IMR-90 (cell line): Measurements from ENCODE around the gene SIM2. TPM values are rescaled to one million over a fixed set of nuclear protein-coding genes. Genes with fewer than 3 reads are reported as not detected.

Experiments used
- ATAC-seq: fragments of 200-7000 bp; cut with Tn5 transposase; 2 replicates; pipeline ENCODE4 v1.9.1; 2020; ENCODE audit warnings: low read depth, mild to moderate bottlenecking, moderate library complexity
- BruUV-seq: library from RNA; stranded (reverse); fragments of 400-500 nt; replicated peaks from 2 replicates; lab custom pipeline; 2021; lab: Mats Ljungman, UMichigan
- CTCF ChIA-PET: fragments of 300-600 bp; formaldehyde crosslinking; extraction: SDS; loops from one replicate; lab custom pipeline; 2021; ENCODE audit warnings: antibody characterized with exemption; lab: Yijun Ruan, JAX
- POLR2A ChIA-PET: fragments of 300-600 bp; sonication (Branson Sonifier 250); formaldehyde crosslinking; loops from one replicate; lab custom pipeline; 2022; ENCODE audit warnings: antibody characterized with exemption; ENCODE audit not compliant: unreplicated experiment; lab: Charles Lee
- DNase-seq: peaks from one replicate; pipeline ENCODE4 v3.0.0; 2013
- H2AFZ ChIP-seq: replicated peaks from 2 replicates; pipeline ENCODE3; 2013; ENCODE audit warnings: low read length, mild to moderate bottlenecking; ENCODE audit not compliant: poor library complexity
- H2AK5ac ChIP-seq: 2 replicates; pipeline ENCODE4 v1.6.1; 2013; ENCODE audit warnings: low read depth, low read length, inconsistent platforms
- H2AK9ac ChIP-seq: replicated peaks from 2 replicates; pipeline ENCODE3; 2013; ENCODE audit warnings: mild to moderate bottlenecking, low read depth, low read length, moderate library complexity; ENCODE audit not compliant: poor library complexity
- H2BK120ac ChIP-seq: 2 replicates; pipeline ENCODE4 v1.6.1; 2013; ENCODE audit warnings: low read depth, low read length, inconsistent platforms
- H2BK15ac ChIP-seq: 3 replicates; pipeline ENCODE4 v1.6.1; 2013; ENCODE audit warnings: low read depth, low read length, inconsistent platforms
- H2BK20ac ChIP-seq: 2 replicates; pipeline ENCODE4 v1.6.1; 2013; ENCODE audit warnings: low read depth, mild to moderate bottlenecking, inconsistent platforms, low read length, moderate library complexity
- H2BK5ac ChIP-seq: 2 replicates; pipeline ENCODE4 v1.6.1; 2013; ENCODE audit warnings: mild to moderate bottlenecking, low read depth, low read length, inconsistent platforms; ENCODE audit not compliant: poor library complexity, severe bottlenecking
- H3K14ac ChIP-seq: replicated peaks from 2 replicates; pipeline ENCODE4 v1.6.1; 2013; ENCODE audit warnings: low read depth, low read length, inconsistent platforms
- H3K18ac ChIP-seq: 2 replicates; pipeline ENCODE4 v1.6.1; 2013; ENCODE audit warnings: low read depth, low read length, control low read depth
- H3K23ac ChIP-seq: 2 replicates; pipeline ENCODE4 v1.6.1; 2013; ENCODE audit warnings: low read depth, low read length, inconsistent platforms
- H3K27ac ChIP-seq: 2 replicates; pipeline ENCODE4 v1.5.1; 2013; ENCODE audit warnings: mild to moderate bottlenecking, control low read depth, low read length; ENCODE audit not compliant: insufficient read depth
- H3K27me3 ChIP-seq: 2 replicates; pipeline ENCODE4 v1.6.1; 2013; ENCODE audit warnings: low read length; ENCODE audit not compliant: control insufficient read depth, insufficient read depth
- H3K36me3 ChIP-seq: 2 replicates; pipeline ENCODE4 v1.6.1; 2013; ENCODE audit warnings: low read length, mixed read lengths; ENCODE audit not compliant: control insufficient read depth, insufficient read depth
- H3K4ac ChIP-seq: 2 replicates; pipeline ENCODE4 v1.6.1; 2013; ENCODE audit warnings: low read depth, low read length, inconsistent platforms
- H3K4me1 ChIP-seq: 2 replicates; pipeline ENCODE4 v1.6.1; 2013; ENCODE audit warnings: low read length, mixed read lengths; ENCODE audit not compliant: control insufficient read depth, insufficient read depth
- H3K4me2 ChIP-seq: 2 replicates; pipeline ENCODE4 v1.6.1; 2013; ENCODE audit warnings: low read depth, mild to moderate bottlenecking, control low read depth, low read length, moderate library complexity
- H3K4me3 ChIP-seq: 2 replicates; pipeline ENCODE4 v1.5.1; 2013; ENCODE audit warnings: low read depth, mild to moderate bottlenecking, control low read depth, low read length, moderate library complexity; ENCODE audit not compliant: insufficient read depth
- H3K56ac ChIP-seq: 2 replicates; pipeline ENCODE4 v1.6.1; 2013; ENCODE audit warnings: low read length, inconsistent platforms; ENCODE audit not compliant: insufficient read depth; ENCODE audit errors: extremely low read depth
- H3K79me1 ChIP-seq, 2 experiments: 2 replicates each; pipeline ENCODE4 v1.6.1; 2013; ENCODE audit warnings: low read length in 2 of 2, inconsistent platforms in 1 of 2, low read depth in 1 of 2
- H3K9ac ChIP-seq: 2 replicates; pipeline ENCODE4 v1.6.1; 2013; ENCODE audit warnings: low read depth, low read length, control low read depth
- H3K9me1 ChIP-seq: 2 replicates; pipeline ENCODE4 v1.6.1; 2013; ENCODE audit warnings: low read length, inconsistent platforms; ENCODE audit not compliant: insufficient read depth
- H3K9me3 ChIP-seq: 2 replicates; pipeline ENCODE4 v1.6.1; 2013; ENCODE audit warnings: low read length; ENCODE audit not compliant: control insufficient read depth, insufficient read depth
- H4K20me1 ChIP-seq: 2 replicates; pipeline ENCODE4 v1.6.1; 2013; ENCODE audit warnings: low read length, inconsistent platforms; ENCODE audit not compliant: insufficient read depth
- H4K5ac ChIP-seq: 2 replicates; pipeline ENCODE4 v1.6.1; 2013; ENCODE audit warnings: mild to moderate bottlenecking, low read depth, low read length, control low read depth
- H4K8ac ChIP-seq, 2 experiments: 2 replicates each; pipeline ENCODE4 v1.6.1; 2013; ENCODE audit warnings: low read depth in 2 of 2, low read length in 2 of 2, control low read depth in 1 of 2, inconsistent platforms in 1 of 2
- H4K91ac ChIP-seq: 2 replicates; pipeline ENCODE4 v1.6.1; 2013; ENCODE audit warnings: low read depth, low read length, inconsistent platforms; ENCODE audit not compliant: insufficient read depth
- CEBPB ChIP-seq: IDR thresholded peaks from 2 replicates; pipeline ENCODE4 v1.6.1; 2012; ENCODE audit warnings: low read depth, low read length, improper control_type of control experiment
- CHD1 ChIP-seq: IDR thresholded peaks from 2 replicates; pipeline ENCODE4 v1.6.1; 2012; ENCODE audit warnings: low read depth, low read length, improper control_type of control experiment
- FOS ChIP-seq: fragments of 150-350 bp; IDR thresholded peaks from 2 replicates; pipeline ENCODE4 v1.6.1; 2016; ENCODE audit warnings: low read depth, low read length
- MAFK ChIP-seq: IDR thresholded peaks from 2 replicates; pipeline ENCODE4 v1.6.1; 2012; ENCODE audit warnings: low read depth, low read length, improper control_type of control experiment
- NFE2L2 ChIP-seq: fragments of 150-350 bp; IDR thresholded peaks from 2 replicates; pipeline ENCODE4 v1.6.1; 2016; ENCODE audit warnings: low read depth, mild to moderate bottlenecking, low read length
- RAD21 ChIP-seq: IDR thresholded peaks from 2 replicates; pipeline ENCODE4 v1.6.1; 2012; ENCODE audit warnings: low read length, improper control_type of control experiment
- WGBS, 2 experiments: methylation state at CpG; one replicate each; pipeline versions ENCODE4 v1.1.5 to v1.1.7; 2013; ENCODE audit warnings: missing lambda C conversion rate in 2 of 2; ENCODE audit not compliant: insufficient read length in 1 of 2; ENCODE audit errors: extremely low coverage in 2 of 2; 5-methylcytosine and 5-hydroxymethylcytosine counted together
- dilution Hi-C: fragments of 300-500 bp; cut with HindIII; formaldehyde crosslinking; loops from one replicate; pipeline ENCODE4 v1.14.3; 2018; ENCODE audit warnings: low sequenced_read_pairs; ENCODE audit not compliant: unreplicated experiment
- in situ Hi-C: fragments of 300-500 bp; cut with MboI; formaldehyde crosslinking; loops from 3 replicates; pipeline ENCODE4 v1.14.3; 2019; ENCODE audit warnings: low sequenced_read_pairs, inconsistent platforms, mixed read lengths
- intact Hi-C: fragments of 100-400 bp; cut with micrococcal nuclease; formaldehyde crosslinking; loops from 2 replicates; pipeline ENCODE4 v1.10.0; 2022
- polyA plus RNA-seq, 3 experiments: library from polyadenylated mRNA; depleted of rRNA; stranded (reverse); fragments of >200 nt; gene quantifications; 2 replicates each; pipeline ENCODE4 v1.2.3, GENCODE V29; 2012; ENCODE audit warnings: low replicate concordance in 1 of 3
- total RNA-seq: library from RNA; depleted of rRNA; stranded (reverse); fragments of >200 nt; gene quantifications from 2 replicates; pipeline ENCODE4 v1.2.3, GENCODE V29; 2012

SIM2 gene
- total and polyA plus RNA-seq, 2 of the 4 experiments (the other 2 are of a cell fraction): 2.2 to 7.5 TPM

DNA sequence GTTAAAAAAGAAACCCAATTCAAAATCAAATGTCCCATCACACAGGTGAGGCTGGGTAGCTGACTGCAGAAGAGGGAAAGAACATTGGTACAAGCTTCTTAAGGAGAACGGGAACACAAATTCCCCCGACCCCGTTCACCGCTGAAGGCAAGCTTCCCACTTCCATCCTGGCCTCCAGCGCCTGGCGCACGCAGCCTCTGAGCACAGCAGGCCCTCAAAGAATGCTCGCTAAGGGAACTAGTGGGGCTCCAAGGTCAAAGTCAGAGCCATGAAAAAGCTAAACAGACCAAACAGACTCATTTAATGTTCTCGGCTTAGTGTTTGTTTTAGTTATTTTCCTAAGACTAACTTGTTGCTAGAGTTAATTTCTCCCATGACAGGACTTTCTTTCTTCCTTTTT is 63.7 kb downstream of the SIM2 start:
- CTCF ChIA-PET: no interaction called here

More for the DNA sequence above, 63.7 kb downstream of the SIM2 start:
- BruUV-seq: no TSS peak
- Histone ChIP-seq H3K14ac (no peak overlapping the region), H3K4ac (no peak overlapping the region), H2BK15ac (no peak overlapping the region), H2AK9ac (no peak overlapping the region), H3K23ac (no peak overlapping the region), H3K4me3 (no peak overlapping the region), H3K9ac (no peak overlapping the region), H3K56ac (no peak overlapping the region), H4K5ac (no peak overlapping the region), H4K20me1 (no peaks in the 10 kb centered on the region), H2BK20ac (no peak overlapping the region), H3K36me3 (peaks cover 2% of the 10 kb centered on the region; the same call in 1 of the 2 replicates), H3K9me3 (no peaks in the 10 kb centered on the region), H3K4me1 (no peaks in the 10 kb centered on the region), H3K9me1 (0 out of 2 replicates have a peak, but pooled peaks cover 3% of the 10 kb centered on the region), H2BK5ac (no peak overlapping the region), H3K18ac (no peak overlapping the region), H3K79me1 (no peaks in the 10 kb centered on the region), H2AFZ (no peak overlapping the region), H4K8ac (no peak overlapping the region), H3K27me3 (no peaks in the 10 kb centered on the region), H3K27ac (no peak overlapping the region), H2AK5ac (no peak overlapping the region), H4K91ac (no peak overlapping the region), H2BK120ac (no peak overlapping the region), H3K4me2 (no peak overlapping the region)
- POLR2A ChIA-PET: no interaction called here
- dilution Hi-C loops: no loop called here
- DNase-seq (no peak), ATAC-seq (no peak)
- in situ Hi-C loops: no loop called here
- TF ChIP-seq MAFK (no peak), CHD1 (no peak), CEBPB (no peak), FOS (no peak), NFE2L2 (no peak), RAD21 (no peak)
- no CpG with 5 or more reads among the region's 9 CpGs for WGBS, 2 experiments
- intact Hi-C loops: no loop called here
